UCSD-AML1 (cell line): ENCODE results near the gene PSTK.

Source experiments
- DNase-seq: peaks from one replicate; lab custom pipeline; 2025; ENCODE audit not compliant: unreplicated experiment; lab: John Stamatoyannopoulos, UW

The PSTK gene, protein sequence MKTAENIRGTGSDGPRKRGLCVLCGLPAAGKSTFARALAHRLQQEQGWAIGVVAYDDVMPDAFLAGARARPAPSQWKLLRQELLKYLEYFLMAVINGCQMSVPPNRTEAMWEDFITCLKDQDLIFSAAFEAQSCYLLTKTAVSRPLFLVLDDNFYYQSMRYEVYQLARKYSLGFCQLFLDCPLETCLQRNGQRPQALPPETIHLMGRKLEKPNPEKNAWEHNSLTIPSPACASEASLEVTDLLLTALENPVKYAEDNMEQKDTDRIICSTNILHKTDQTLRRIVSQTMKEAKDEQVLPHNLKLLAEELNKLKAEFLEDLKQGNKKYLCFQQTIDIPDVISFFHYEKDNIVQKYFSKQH

DNA sequence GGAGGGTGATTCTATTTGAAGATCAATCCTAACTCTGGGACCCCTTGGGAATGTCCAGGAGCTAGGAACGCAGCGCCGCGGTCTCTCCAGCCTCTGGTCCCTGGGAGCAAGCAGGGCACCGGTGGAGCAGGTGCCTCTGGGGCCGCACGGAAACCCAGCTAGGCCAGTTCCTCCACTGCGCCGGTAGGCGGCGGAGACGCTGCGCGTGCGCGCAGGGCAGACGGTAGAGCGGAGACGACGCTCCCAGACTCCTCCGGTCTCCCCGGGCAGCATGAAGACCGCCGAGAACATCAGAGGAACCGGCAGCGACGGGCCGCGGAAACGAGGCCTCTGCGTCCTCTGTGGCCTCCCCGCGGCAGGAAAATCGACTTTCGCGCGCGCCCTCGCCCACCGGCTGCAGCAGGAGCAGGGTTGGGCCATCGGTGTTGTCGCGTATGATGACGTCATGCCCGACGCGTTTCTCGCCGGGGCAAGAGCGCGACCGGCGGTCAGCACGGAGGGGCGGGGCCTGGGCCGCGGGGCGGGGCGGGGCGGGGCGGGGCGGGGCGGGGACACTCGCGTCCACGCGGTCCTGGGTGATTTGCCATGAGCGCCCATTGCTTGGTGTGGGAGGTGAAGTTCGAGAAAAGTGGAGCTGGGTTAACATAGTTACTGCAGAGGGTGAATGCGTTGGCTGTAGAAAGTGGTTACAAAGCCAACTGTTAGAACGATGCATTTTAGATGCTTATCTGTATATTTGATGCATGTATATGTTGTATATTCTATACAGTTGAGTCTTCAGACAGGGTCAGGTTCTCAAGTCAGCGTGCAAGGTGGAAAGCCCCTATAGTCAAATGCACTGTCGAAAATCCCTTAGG, at the start of gene PSTK:
Gene PSTK (plus strand): TSS at position 193 of the 857 bp plus-strand sequence. CDS start 79 bp downstream, at position 272.
- peak; percentile 94 for DNase-seq

DNA sequence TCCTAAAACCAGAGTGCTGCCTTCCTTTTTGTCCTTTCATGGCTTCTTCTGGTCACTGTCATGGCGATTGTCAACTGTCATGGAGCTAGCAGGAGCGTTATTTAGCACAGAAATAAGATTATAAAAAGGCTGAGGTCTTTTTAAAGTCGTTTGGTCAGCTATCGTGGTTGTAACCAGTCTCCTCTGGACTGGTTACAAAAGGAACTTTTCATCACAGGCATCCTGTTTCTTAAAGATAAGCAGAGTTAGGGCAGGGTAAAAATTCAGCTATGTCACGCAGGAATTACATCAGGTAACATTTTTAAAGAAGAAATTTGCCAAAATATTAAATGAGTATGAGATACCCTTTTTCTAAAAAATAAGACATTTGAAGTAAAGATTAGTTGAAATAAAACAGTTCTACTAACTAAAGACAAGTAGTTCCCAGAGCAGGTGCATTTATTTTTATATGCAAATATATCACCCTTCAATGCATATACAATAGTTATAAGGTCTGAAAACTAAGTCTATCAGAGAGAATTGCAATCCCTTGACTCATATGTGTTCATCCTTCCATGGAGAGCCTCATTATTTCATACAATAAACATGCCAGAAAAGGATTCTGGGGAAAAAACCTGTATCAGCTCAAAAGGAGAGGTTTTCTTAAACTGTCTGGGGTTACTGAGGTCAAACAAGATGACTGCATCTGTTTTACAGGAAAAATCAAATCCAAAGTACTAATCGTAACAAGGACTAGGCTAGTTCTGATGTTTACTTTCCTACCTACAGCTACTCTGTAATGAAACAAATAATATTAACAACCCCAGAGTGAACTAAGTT, 48.9 kb upstream of the PSTK start:
- DNase-seq = no peak

DNA sequence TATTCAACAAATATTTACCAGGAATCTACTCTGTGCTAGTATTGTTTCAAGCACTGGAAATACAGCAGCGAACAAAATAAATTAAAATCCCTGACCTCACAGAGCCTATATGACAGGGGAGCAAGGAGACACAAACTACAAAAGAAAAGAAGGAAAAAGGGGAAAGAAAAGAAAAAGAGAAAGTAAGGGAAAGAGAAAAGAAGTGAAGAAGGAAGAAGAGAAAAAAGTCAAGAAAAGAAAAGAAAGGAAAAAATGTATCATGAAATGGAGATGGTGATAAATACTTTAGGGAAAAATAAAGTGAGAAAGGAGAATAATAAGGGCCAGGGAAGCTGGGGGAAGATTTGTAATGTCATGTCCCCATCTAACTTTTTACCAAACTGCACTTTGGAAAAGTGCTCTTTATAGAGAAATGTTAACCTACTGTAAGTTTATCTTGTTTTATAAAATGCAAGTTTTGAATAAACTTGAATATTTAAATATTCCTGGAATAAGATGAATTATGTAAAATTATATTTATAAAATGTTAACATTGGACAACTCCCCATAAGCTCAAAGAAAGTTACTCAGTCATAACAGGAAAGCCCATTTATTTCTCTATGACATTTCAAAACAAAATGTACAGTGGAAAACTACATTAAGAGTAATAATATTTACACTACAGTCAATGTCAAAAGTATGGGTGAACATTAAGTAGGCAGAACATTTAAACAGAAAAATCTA, 40.9 kb upstream of the PSTK start:
- DNase-seq = no peak

DNA sequence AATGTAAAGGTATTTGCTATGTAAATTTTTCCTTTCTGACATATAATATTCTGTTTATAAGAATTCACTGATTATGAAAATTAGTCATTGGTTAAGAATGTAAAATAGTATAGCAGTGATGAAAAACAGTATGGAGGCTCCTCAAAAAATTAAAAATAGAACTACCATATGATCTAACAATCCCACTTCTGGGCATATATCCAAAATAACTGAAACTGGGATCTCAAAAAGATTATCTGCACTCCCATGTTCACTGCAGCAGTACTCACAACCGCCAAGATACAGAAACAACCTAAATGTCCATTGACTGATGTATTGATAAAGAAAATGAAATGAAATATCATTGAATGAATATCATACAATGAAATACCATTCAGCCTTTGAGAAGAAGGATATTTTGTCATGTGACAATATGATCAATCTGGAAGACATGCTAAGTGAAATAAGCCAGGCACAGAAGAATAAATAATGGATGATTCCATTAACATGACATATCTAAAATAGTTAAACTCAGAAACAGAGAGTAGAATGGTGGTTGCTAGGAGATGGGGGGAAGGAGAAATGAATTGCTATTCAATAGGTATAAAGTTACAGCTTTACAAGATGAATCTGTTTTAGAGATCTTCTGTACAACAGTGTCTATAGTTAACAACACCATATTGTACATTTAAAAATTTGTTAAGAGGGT, 40.2 kb upstream of the PSTK start:
- DNase-seq = no peak

DNA sequence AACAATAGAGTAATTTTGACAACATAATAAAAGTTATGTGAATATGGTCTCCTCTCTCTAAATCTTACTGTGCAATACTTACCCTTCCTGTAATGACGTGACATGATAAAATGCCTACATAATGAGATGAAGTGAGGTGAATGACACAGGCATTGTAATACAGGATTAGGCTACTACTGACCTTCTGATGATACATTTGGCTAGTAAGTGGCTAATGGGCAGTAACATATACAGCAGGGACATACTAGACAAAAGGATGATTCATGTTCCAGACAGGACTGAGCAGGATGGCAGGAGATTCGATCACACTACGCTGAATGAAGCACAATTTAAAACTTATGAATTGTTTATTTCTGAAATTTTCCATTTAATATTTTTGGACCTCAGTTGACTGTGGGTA, 30.9 kb upstream of the PSTK start:
- no peak for DNase-seq

DNA sequence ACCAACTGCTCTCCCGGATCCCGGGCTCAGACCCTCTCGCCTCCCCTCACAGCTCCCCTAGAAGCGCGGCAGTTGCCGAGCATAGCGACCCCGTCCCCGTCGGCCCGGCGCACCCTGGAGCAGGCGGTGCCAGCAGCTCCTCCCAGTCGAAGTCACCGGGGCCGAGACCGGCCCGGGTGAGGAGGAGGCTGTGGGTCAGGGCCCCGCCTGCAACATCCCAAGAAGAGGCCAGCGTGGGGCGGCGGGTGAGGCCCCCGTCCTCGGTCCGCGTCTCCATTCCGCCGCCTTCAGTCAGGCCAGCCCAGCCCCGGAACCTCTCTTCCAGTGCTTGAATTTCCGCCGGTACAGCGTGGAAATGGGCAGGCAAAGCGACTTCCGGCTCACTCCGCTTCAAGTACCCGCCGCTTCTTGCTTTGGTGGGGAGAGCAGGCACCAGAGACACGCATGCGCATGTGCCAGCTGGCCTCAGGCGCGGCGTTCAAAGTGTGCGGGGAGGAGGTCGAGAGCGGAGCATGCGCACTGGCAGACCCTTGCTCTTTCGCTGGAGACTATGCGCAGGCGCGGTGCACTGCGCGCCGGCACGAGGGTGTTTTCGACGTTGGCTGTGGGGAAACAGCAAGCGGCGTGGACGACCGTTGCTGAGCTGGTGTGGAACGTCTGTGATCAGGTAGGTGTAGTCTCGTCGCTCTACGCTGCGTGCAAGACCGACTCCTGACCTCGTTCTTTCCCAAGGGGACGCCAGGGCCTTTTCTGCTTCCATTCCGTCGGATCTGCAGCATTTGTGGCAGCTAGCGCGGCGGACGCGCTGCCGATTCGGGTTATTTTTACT, 26.1 kb upstream of the PSTK start, which contains the start of gene C10orf88:
Gene C10orf88 (minus strand): TSS at position 326 of the 829 bp plus-strand sequence. CDS start 49 bp downstream, at position 277.
- peak; percentile 97 for DNase-seq

DNA sequence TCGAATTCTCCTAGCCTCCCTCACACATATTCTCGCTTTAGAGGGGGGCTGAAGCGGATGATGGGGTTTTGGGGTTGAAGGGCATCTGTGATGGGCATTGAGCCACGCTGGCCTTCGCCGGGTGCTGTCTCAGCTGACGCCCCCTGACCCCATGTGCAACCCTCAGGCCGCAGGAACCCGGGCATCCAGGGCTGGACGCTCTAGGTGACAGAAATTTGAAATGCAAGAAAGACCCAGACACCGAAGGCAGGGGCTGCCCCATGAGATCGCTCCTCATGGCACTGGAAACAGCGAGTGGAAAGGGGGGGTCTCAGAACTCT, 25.5 kb upstream of the PSTK start:
- DNase-seq = no peak

DNA sequence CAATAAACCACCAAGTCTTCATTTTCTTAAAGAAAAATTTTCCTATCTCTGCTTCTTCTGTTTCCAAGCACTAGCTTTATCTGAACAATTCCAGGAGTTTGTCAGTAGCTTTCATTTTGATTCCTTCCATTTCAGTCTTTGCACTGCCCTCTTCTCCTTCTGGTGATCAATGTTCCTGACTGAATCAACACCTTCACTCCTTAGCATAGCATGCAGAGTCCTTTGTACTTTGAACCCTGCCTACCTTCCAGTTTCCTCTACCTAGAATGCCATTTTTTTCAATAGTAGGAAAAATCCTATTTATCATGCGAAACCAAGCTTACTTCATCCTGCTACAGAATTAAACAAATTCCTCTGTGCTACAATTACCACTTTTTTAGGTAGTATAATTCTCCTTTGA, 24.3 kb upstream of the PSTK start:
- no peak for DNase-seq

DNA sequence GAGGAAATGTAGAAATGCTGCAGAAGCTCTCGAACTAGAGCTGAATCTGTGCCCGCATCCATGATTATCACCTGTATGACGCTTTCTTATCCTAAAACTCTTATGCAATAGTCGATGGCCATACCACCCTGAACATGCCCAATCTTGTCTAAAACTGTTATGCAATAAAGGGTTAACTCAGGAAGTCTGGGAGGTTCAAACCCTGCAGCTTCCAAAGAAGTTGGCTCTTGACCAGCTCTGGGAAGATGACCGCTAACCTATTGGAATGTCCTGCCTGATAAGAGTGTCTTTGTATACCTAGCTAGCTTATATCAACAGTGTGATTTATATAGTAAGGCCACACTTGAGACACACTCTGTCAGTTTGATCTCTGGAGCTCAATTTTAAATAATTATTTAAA, 22.7 kb upstream of the PSTK start:
- no peak for DNase-seq

DNA sequence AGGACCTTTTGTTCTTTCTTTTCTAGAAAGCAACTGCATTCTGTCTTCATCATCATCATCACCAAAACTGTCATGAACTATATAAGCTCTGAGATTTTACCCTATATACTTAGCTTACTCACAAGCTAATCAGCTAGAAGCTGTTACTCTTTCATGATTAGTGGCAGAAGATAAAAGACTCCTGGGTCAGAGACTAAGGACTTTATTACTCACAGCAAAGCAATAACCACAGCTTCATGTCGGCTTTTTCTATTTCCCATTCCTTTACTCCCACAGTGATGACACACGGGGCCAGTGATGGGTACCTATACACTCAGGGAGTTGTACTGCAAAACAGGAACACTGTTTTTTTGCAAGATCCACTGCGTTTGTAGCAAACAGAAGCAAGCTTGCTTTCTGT, 17.8 kb upstream of the PSTK start:
- DNase-seq = no peak

DNA sequence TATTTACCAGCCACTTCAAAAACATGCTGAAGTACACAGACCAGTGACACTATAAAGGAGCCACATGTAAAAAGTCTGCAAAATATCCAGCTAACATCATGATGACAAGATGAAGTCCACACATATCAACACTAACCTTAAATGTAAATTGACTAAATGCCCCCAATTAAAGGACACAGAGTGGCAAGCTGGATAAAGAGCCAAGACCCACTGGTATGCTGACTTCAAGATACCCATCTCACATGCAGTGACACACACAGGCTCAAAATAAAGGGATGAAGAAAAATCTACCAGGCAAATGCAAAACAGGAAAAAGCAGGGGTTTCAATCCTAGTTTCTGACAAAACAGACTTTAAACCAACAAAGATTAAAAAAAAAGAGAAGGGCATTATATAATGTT, 13.3 kb upstream of the PSTK start:
- DNase-seq = no peak

DNA sequence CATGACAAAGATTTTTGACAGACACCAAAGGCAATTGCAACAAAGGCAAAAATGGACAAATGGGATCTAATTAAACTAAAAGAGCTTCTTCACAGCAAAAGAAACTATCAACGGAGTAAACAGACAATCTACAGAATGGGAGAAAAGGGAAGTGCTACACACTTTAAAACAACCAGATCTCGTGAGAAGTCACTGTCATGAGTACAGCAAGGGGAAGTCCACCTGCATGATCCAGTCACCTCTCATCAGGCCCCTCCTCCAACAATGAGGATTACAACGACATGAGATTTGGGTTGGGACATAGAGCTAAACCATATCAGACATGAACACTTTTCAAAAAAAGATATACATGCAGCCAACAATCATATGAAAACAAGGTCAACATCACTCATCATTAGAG, 11.5 kb upstream of the PSTK start:
- DNase-seq = no peak

DNA sequence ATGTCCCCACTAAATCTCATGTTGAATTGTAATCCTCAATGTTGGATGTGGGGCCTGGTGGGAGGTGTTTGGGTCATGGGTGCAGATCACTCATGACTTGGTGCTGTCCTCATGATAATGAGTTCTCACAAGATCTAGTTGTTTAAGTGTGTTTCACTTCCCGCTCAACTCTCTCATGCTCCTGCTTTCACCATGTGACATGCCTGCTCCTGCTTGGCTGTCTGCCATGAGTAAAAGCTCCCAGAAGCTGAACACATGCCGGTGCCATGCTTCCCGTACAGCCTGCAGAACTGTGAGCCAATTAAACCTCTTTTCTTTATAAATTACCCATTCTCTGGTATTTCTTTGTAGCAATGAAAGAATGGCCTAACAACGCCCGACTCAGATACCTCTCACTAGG, 6.2 kb upstream of the PSTK start:
- DNase-seq = no peak

DNA sequence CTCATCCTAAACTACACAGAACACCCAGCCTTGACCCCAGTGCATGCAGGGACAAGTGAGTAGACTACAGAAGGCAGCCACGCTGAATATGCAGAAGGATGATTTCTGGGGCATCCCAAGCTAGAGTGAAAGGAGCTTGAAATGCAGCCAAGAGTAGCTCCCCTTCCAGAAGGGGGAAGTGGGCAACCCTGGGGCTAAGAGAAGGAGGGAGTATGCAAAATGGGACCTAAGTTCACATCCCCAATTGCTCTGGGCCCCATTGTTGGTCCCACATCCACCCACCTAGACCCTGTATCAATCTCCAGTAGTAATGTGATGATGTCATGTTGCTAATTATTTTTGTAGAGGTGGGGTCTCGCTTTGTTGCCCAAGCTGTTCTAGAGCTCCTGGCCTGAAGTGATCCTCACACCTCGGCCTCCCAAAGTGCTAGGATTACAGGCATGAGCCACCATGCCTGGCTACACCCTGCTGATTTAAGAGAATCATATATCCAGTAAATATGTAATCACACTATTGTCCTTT, 5.6 kb upstream of the PSTK start:
- DNase-seq = no peak

DNA sequence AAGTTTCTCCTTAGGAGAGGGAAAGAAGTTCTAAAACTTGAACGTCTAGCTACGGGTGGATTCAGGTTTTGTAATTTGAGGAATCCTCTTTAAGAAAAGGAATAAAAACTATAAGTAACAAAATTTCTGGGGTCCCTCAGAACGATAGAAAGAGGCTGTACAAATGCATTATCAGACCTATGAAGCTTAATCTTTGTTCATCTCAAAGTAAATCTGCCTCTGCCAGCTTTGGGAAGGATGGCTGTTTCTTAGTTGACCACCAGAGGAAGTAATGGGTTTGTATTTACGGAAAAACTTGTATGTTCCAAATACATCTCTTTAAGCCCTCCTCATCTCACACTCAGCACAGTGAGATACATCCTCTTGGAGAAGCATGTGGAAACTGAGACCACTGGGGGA, 864 bp downstream of the PSTK start:
- no peak for DNase-seq

DNA sequence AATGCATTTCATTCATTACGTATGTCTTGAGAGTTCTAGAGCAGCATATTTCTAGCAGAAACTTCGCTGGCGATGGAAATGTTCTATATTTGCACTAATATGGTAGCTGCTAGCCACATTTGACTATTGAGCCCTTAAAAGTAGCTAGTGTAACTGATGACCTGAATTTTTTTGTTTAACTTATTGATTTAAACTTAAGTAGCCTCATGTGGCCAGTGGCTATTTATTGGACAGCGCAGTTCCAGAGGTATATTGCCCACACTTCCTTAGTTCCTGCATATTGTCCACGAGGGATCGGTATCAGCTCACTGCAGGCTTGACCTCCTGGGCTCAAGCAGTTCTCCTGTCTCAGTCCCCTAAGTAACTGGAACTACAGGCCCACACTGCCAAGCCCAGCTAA, 3.7 kb downstream of the PSTK start:
- no peak for DNase-seq

DNA sequence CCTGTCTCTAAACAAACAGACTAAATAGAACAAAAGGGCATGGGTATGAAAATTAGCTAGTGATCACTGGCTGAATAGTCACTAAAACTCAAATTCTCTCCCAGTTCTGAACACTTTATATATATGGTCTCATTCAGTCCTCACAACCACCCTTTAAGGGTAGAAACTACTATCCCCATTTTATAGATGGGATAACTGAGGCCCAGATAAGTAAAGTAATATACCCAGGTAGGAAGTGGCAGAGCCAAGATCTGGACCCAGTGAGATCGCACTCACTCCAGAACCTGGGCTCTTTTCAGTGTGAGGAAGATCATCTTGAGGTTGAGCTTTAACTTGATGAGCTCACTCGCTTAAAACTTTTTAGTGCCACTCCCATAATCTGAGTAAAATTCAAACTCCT, 4.5 kb downstream of the PSTK start:
- DNase-seq = no peak

DNA sequence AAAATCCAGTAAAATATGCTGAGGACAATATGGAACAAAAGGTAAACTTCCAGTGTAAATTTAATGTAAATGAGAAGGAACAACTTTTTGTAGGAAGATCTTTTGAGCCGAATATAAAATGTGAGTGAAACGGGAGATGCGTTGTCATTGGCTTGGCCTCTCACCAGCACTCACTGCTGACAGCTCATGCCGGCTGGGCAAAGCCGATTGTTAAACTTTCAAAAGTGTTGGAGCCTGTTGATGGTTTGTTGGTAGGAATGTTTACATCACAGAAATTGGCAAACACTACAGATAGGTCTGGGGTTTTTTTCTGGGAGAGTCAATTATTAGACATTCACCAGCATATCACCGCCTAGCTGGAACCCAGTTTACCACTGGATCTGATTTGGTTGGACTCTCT, 6.1 kb downstream of the PSTK start:
- no peak for DNase-seq

DNA sequence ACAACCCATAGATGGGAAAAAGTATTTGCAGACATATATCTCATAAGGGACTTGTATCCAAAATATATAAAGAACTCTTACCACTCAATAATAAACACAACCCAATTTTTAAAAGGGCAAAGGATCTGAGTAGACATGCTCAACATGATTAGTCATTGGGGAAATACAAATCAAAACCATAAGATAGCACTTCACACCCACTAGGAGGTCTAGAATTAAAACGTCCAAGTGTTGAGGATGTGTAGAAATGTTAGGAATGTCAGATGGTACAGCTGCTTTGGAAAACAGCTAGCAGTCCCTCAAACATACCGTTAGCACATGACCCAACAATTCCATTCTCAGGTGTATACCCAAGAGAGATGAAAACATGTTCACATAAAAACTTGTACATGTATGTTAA, 8.3 kb downstream of the PSTK start:
- no peak for DNase-seq
